Gastrocnemius medialis (tissue), 4 donors: ENCODE results near the gene TWF1.

Source experiments
- POLR2A ChIP-seq, 2 donors: fragments of 450-650 bp; IDR thresholded peaks; one replicate each; pipeline ENCODE4 v1.6.1; 2017; ENCODE audit warnings: antibody characterized with exemption in 2 of 2, mild to moderate bottlenecking in 2 of 2, moderate library complexity in 2 of 2
- TF ChIP-seq, protein P1 (sequence below), 5 experiments: fragments of 450-650 bp in 3 of 5; fragments of 200-600 bp in 2 of 5; sonication (generic) in 2 of 5; IDR thresholded peaks in 4 of 5; conservative IDR thresholded peaks in 1 of 5; 1 replicate in 4 of 5; 2 replicates in 1 of 5; pipeline ENCODE4 v1.5.1; 2016 to 2019; ENCODE audit warnings: antibody characterized with exemption in 5 of 5, mild to moderate bottlenecking in 3 of 5, moderate library complexity in 3 of 5

DNA sequence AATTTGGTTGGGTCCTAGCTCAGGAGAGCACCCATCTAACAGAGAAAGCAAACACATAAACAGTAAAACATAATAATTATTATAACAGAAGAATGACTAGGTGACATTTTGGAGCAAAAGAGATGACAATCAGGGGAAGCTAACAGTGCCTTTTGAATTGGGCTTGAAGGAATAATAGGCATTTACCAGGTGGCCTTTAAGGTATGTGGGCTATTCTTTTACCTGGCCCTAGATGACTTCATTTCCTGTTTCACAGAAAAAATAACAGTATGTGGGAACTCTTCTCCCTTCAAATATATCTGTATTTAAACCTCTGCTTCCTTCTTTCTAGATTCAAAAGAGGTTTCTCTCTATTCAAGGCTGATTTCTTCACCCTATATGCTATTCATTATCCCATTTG lies 43.5 kb downstream of the TWF1 start:
- TF ChIP-seq POLR2A (IDR thresholded peaks at IDR 0.05): no peak
- TF ChIP-seq, protein P1, sequence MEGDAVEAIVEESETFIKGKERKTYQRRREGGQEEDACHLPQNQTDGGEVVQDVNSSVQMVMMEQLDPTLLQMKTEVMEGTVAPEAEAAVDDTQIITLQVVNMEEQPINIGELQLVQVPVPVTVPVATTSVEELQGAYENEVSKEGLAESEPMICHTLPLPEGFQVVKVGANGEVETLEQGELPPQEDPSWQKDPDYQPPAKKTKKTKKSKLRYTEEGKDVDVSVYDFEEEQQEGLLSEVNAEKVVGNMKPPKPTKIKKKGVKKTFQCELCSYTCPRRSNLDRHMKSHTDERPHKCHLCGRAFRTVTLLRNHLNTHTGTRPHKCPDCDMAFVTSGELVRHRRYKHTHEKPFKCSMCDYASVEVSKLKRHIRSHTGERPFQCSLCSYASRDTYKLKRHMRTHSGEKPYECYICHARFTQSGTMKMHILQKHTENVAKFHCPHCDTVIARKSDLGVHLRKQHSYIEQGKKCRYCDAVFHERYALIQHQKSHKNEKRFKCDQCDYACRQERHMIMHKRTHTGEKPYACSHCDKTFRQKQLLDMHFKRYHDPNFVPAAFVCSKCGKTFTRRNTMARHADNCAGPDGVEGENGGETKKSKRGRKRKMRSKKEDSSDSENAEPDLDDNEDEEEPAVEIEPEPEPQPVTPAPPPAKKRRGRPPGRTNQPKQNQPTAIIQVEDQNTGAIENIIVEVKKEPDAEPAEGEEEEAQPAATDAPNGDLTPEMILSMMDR (IDR thresholded peaks at IDR 0.05 in 4 of 5, conservative IDR thresholded peaks at IDR 0.05 in 1 of 5): no peak
